Vagina (tissue), 2 donors: ENCODE measurements around the gene CECR2.

Experiments used
- CTCF ChIP-seq, 3 experiments: fragments of 450-650 bp in 2 of 3; fragments of 200-600 bp in 1 of 3; sonication (generic) in 1 of 3; IDR thresholded peaks; one replicate each; pipeline ENCODE4 v1.5.1; 2017 to 2019; ENCODE audit warnings: antibody characterized with exemption in 3 of 3, mild to moderate bottlenecking in 2 of 3, moderate library complexity in 2 of 3
- POLR2A ChIP-seq, 2 donors: fragments of 450-650 bp; IDR thresholded peaks; one replicate each; pipeline ENCODE4 v1.6.1; 2017; ENCODE audit warnings: antibody characterized with exemption in 2 of 2, mild to moderate bottlenecking in 2 of 2, moderate library complexity in 2 of 2
- POLR2AphosphoS5 ChIP-seq, 2 donors: sonication (generic); formaldehyde crosslinking; IDR thresholded peaks; one replicate each; pipeline ENCODE4 v1.9.0; 2017; ENCODE audit warnings: antibody characterized with exemption in 2 of 2, mild to moderate bottlenecking in 2 of 2, low read depth in 1 of 2; ENCODE audit not compliant: insufficient read depth in 1 of 2

- TF ChIP-seq CTCF (IDR thresholded peaks at IDR 0.05), result no peak
- no peak for TF ChIP-seq POLR2A (IDR thresholded peaks at IDR 0.05)
- no peak for TF ChIP-seq POLR2AphosphoS5 (IDR thresholded peaks at IDR 0.05; ENCODE audit: insufficient read depth in 1 of 2, low read depth in 1 of 2)
Observed at GRCh38 chr22:17358415-17358814, 10.8 kb upstream of the CECR2 start.
